HCT116 (cell line): ENCODE data around the gene C3orf52.

Source experiments
- CEBPB ChIP-seq: IDR thresholded peaks from 2 replicates; pipeline ENCODE4 v1.6.1; 2012; ENCODE audit warnings: low read depth
- EZH2phosphoT487 ChIP-seq: fragments of 200-600 bp; IDR thresholded peaks from 2 replicates; pipeline ENCODE4 v1.6.1; 2018; ENCODE audit warnings: antibody characterized with exemption, borderline replicate concordance
- POLR2A ChIP-seq: IDR thresholded peaks from 2 replicates; pipeline ENCODE4 v1.7.0; 2011; ENCODE audit warnings: borderline replicate concordance; ENCODE audit not compliant: insufficient read depth, insufficient read length; ENCODE audit errors: extremely low read depth
- POLR2AphosphoS5 ChIP-seq: IDR thresholded peaks from 2 replicates; pipeline ENCODE4 v1.6.1; 2011; ENCODE audit warnings: mild to moderate bottlenecking, low read depth, low read length, moderate library complexity
- YY1 ChIP-seq: IDR thresholded peaks from 2 replicates; pipeline ENCODE4 v1.6.1; 2011; ENCODE audit warnings: low read length, low read depth, moderate library complexity, mild to moderate bottlenecking; ENCODE audit not compliant: insufficient replicate concordance; ENCODE audit errors: extremely low read depth
- TF ChIP-seq, protein P1 (sequence below), 3 experiments: fragments of 200-600 bp in 1 of 3; sonication (generic) in 1 of 3; IDR thresholded peaks in 2 of 3; conservative IDR thresholded peaks in 1 of 3; 2 replicates each; pipeline ENCODE4 v1.5.1; 2012 to 2017; ENCODE audit warnings: low read depth in 2 of 3, low read length in 2 of 3, antibody characterized with exemption in 1 of 3, borderline replicate concordance in 1 of 3, control low read depth in 1 of 3, mild to moderate bottlenecking in 1 of 3, mixed read lengths in 1 of 3, mixed run types in 1 of 3, moderate library complexity in 1 of 3; ENCODE audit not compliant: insufficient read depth in 1 of 3
- TF ChIP-seq, protein P2 (sequence below): IDR thresholded peaks from 2 replicates; pipeline ENCODE4 v1.6.1; 2011; ENCODE audit warnings: mild to moderate bottlenecking, low read length, moderate library complexity; ENCODE audit not compliant: insufficient replicate concordance; ENCODE audit errors: extremely low read depth

DNA sequence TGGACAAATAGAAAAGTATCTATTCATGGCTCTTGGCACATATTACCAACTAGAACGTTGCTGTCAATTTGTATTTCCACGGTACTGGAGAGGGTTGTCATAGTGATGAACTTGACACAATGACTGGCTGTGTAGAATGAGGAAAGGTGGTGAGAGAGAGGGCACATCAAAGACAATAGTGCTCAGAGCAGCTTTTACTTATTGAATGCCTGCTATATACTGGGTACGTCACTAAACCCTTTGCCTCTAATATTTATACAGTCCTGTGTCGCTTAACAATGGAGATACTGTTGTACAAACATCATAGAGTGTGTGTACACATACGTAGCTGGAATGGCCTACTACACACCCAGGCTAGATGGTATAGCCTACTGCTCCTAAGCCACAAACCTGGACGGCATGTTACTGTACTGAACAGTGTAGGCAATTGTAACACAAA lies 43.3 kb upstream of the C3orf52 start:
- TF ChIP-seq POLR2A (no peak), YY1 (no peak), POLR2AphosphoS5 (no peak), CEBPB (no peak), EZH2phosphoT487 (no peak)
- TF ChIP-seq, protein P1, sequence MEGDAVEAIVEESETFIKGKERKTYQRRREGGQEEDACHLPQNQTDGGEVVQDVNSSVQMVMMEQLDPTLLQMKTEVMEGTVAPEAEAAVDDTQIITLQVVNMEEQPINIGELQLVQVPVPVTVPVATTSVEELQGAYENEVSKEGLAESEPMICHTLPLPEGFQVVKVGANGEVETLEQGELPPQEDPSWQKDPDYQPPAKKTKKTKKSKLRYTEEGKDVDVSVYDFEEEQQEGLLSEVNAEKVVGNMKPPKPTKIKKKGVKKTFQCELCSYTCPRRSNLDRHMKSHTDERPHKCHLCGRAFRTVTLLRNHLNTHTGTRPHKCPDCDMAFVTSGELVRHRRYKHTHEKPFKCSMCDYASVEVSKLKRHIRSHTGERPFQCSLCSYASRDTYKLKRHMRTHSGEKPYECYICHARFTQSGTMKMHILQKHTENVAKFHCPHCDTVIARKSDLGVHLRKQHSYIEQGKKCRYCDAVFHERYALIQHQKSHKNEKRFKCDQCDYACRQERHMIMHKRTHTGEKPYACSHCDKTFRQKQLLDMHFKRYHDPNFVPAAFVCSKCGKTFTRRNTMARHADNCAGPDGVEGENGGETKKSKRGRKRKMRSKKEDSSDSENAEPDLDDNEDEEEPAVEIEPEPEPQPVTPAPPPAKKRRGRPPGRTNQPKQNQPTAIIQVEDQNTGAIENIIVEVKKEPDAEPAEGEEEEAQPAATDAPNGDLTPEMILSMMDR (IDR thresholded peaks at IDR 0.05 in 2 of 3, conservative IDR thresholded peaks at IDR 0.05 in 1 of 3; ENCODE audit: borderline replicate concordance in 1 of 3, insufficient read depth in 1 of 3, low read depth in 2 of 3, low read length in 2 of 3): no peak
- TF ChIP-seq, protein P2, sequence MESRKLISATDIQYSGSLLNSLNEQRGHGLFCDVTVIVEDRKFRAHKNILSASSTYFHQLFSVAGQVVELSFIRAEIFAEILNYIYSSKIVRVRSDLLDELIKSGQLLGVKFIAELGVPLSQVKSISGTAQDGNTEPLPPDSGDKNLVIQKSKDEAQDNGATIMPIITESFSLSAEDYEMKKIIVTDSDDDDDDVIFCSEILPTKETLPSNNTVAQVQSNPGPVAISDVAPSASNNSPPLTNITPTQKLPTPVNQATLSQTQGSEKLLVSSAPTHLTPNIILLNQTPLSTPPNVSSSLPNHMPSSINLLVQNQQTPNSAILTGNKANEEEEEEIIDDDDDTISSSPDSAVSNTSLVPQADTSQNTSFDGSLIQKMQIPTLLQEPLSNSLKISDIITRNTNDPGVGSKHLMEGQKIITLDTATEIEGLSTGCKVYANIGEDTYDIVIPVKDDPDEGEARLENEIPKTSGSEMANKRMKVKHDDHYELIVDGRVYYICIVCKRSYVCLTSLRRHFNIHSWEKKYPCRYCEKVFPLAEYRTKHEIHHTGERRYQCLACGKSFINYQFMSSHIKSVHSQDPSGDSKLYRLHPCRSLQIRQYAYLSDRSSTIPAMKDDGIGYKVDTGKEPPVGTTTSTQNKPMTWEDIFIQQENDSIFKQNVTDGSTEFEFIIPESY: no peak
